NCI-H446 treated with DMSO at 0.1 percent for 48 hours (cell line): ENCODE data around the gene ZNF793.

ENCODE experiments used
- DNase-seq: peaks from one replicate; lab custom pipeline; 2025; lab: John Stamatoyannopoulos, UW

The ZNF793 gene

DNA sequence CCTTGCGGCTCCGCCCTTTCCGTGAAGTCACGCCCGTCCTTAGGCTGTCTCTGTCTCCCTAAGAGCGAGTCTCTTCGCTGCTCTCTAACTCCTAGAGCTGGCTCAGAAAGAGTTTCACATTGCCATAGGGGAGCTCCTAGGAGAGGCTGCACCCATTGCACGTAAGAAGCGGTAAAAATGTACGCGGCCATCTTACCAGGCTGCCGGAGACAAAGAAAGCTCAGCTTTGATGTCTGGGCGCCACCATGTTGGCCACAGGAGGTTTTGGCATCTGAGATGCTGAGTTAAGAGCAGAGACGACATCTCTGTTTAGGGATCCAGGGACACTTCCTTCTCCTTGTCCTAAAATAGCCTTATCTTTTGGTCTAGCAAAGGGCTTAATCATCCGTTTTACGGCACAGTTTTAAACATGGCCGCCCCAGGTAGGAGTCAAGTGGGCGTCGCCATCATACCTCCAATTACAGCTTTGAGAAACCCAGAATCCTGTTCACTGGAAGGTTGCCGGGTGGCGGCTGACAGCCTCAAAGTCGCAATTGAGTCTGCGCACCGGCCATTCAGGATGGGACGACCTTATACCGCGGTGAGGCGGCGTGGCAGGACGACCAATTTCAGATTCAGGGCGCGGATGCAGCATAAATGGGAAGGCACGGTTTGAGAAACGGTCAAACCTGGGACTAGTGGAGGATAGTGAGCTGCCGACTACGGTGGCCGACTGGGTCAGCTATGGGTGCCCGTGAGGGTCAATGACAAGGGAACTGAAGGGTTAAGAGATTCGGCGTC lies at the start of gene ZNF793:
Gene ZNF793, plus strand, starts transcription at position 553 of the 780 bp plus-strand sequence. CDS start 16,501 bp downstream, outside the sequence.
- no peak for DNase-seq

DNA sequence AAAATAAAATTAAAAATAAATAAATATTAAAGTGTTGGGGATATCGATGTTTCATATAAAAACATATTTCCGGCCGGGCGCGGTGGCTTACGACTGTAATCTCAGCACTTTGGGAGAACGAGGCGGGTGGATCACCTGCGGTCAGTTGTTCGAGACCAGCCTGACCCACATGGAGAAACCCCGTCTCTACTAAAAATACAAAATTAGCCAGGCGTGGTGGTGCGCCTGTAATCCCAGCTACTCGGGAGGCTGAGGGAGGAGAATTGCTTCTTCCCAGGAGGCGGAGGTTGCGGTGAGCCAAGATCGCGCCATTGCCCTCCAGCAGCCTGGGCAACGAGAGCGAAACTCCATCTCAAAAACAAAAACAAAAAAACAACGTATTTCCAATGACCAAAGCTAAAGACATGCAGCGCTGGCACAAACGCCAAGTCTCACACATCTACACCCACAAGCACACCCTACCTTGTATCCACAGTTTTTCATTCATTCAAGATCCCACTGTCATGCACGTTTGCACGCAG lies 40.4 kb upstream of the ZNF793 start:
- DNase-seq = no peak

DNA sequence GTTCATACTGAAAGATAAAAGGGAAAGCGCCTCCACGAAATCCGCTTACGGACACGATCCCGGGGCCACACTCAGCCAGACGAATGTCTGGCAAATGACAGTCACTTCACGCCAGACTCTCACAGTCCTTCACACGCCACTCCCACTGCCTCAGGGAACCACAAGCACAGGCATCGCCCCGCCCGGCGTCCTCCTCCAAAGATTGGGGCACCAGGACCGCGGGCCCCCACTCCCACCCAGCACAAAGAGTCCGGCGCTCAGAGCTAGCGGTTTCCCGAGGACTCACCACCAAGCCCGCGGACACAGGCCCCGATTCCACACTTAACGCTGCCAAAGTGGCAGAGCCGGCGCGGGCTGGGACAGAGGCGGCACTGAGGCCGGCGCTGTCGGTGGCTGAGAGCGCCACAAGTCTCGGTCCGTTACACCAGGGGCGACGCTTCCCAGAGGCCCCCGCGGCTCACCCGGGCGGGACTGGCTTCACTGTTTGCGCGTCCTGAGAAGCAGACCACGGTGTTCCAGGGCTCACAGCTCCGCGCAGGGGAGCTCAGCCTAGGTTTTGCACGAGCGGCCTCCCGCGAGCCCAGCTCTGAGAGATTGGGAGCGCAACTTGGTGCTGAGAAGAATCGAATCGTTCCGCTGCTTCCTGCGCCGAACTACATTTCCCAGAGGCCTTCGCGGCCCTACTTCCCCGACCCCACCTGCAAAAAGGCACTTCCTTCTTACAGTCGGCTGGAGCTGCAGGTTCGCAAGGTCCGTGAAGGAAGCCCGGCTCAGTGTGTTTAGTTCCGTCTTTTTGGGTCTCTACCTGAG lies 39.7 kb upstream of the ZNF793 start, which contains the start of gene ZNF569:
Gene ZNF569, minus strand, starts transcription at position 647 of the 810 bp plus-strand sequence. CDS start 22,523 bp downstream, outside the sequence.
- peak; percentile 80 for DNase-seq

DNA sequence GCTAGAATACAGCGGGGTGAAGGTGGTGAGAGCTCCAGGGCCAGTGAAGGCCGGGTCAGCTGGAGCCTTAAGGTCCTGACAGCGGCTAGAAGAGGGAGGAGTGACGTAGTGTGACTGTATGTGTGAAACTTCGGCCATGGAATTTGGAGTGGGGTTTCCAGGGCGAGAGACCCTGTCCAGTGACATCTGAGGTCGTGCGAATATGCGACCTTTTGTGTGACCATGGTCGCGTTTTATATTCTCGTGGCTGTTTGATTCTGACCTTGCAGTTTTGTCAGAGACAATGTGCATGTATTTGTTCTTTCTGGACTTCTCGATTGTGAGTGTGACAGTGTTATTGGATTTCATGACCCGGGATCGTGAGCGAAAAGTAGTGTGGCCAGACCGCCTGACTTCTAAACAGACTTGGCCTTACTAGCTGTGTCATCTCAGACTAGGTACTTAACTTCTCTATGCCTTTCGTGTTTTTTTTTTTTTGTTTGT lies 39.1 kb upstream of the ZNF793 start:
- no peak for DNase-seq

DNA sequence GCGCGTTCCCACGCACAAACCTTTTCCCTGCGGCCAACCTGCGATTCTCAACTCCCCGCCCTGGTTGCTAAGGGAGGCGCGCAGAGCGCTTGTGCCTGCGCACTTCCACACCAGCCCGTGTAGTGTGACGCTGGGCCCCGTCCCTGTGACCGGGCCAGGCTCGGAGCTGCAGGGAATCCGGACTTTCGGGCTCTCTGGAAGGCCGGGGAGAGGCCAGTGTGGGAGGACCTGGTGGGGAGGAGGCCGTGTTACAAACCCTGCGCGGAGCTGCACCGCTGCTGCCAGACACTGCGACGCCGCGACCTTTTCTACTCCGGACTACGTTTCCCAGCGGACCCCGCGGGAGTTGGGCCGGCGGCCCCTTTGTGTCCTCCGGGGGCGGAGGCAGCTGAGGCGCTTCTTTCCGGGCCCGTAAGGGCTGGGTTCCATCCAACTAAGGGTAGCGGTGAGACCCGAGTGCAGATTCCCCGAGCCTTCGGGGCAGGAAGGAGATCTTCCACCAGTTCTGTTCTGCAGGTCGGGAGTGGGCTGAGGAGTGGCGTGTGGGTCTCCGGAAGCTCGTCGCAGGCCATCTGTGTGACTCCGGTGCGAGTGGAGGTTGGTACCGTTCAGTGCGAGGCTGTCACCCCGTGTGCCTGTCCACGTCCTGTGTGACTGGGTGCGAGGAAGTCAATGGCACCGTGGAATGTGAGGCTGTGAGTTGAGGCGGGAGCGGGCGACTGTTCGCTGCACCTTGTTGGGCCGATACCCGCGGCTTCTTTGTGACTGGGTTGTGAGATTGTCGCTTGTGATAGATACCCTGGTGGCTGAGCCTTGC lies 37.6 kb upstream of the ZNF793 start, which contains the start of gene ZNF570:
Gene ZNF570, plus strand, starts transcription at position 396 of the 817 bp plus-strand sequence. CDS start 999 bp downstream, outside the sequence.
- DNase-seq = peak; percentile 65

DNA sequence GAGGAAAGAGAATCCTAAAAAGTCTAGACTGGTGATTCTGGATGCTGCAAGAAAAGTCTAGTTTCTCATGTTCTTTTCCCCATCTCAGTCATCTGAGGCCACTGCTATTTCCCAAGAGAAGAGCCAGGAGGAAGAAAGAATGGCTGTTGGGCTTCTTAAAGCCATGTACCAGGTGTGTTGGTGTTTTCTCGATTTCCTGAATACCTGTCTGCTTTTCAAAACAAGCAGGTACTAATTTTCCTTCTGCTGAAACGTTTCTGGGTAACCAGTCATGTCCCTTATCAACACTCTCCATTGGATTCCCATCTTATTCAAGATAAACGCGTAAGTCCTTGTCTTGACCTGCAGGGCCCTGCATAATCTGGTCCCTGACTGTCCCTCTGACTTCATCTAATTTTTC lies 36.5 kb upstream of the ZNF793 start:
- DNase-seq = no peak

DNA sequence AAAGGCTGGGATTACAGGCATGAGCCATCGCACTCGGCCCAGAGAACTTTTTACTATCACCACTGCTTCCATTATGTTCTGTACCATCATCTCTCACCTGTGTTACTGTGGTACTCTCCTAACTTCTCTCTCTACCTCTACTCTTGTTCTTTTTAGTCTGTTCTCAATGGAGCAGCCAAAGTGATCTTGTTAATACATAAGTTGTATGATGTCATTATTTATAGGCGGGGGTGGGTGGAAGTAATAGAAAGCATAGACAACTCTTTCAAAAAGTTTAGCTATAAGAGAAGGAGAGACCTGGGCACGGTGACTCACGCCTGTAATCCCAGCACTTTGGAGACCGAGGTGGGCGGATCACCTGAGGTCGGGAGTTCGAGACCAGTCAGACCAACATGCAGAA lies 34.6 kb upstream of the ZNF793 start:
- DNase-seq = no peak

DNA sequence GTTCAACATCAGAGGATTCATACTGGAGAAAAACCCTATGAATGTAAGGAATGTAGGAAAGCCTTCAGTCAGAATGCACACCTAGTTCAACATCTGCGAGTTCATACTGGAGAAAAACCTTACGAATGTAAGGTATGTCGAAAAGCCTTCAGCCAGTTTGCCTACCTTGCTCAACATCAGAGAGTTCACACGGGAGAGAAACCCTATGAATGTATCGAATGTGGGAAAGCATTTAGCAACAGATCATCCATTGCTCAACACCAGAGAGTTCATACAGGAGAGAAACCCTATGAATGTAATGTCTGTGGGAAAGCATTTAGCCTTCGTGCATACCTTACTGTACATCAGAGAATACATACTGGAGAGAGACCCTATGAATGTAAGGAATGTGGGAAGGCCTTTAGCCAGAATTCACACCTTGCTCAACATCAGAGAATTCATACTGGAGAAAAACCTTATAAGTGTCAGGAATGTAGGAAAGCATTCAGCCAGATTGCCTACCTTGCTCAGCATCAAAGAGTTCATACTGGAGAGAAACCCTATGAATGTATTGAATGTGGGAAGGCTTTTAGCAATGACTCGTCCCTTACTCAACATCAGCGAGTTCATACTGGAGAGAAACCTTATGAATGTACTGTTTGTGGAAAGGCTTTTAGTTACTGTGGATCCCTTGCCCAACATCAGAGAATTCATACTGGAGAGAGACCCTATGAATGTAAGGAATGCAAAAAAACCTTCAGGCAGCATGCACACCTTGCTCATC lies 22.2 kb upstream of the ZNF793 start:
- no peak for DNase-seq

DNA sequence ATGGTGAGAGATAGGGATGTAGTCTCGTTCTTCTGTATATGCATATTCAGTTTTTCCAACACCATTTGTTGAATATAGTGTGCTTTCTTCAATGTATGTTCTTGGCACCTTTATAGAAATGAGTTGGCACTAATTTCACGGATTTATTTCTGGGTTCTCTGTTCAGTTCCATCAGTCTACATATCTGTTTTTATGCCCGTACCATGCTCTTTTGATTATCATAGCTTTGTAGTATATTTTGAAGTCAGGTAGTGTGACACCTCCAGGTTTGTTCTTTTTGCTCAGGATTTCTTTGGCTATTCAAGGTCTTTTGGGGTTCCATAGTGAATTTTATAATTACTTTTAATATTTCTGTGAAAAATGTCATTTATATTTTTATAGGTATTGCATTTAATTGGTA lies 14.5 kb upstream of the ZNF793 start:
- no peak for DNase-seq

DNA sequence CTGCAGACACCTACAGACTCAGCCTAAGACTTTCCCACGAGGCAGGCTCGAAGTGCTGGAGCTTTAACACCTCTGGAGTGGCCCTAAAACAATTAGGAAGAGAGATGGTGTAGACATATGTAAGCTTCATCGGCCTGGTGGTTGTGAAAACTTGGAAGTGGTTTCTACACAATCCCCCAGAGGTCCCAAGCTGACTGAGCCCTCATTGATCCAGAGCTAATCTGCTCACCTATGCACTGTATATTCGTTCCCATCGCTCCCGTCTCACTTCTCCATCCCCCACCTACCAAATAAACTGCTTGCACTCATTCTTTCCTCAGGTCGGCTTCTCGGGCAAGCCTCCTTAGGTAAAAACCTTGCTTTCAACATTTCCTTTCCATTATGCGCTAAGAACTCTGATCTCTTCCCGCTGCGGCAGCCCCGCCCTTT lies 767 bp upstream of the ZNF793 start:
- no peak for DNase-seq

DNA sequence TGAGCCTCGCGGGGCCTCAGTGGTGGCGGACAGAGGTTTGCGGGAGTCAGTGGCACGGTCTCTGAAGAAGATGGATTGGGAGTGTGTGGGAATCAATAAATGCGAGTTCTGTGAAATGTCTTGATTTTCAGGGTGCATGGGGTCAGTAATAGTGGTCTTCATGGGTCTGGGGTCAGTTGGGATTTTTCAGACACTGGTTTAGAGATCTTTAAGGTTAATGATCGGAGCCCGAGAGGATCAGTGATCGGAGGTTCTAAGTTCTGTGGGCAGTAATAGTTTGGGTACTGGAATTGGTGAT lies 377 bp downstream of the ZNF793 start:
- DNase-seq = no peak

DNA sequence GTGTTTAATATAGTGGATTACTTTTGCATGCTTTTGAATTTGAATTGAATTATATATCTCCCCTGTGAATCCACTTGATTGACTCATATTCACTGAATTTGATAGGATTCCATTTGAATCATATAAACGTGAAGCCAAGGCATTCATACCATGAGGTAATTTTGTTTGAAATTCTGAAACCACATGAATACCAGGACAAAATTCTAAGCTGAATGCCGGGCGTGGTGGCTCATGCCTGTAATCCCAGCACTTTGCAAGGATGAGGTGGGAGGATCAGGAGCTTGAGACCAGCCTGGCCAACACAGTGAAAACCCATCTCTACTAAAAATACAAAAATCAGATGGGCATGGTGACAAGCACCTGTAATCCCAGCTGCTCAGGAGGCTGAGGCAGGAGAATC lies 4.4 kb downstream of the ZNF793 start:
- no peak for DNase-seq

DNA sequence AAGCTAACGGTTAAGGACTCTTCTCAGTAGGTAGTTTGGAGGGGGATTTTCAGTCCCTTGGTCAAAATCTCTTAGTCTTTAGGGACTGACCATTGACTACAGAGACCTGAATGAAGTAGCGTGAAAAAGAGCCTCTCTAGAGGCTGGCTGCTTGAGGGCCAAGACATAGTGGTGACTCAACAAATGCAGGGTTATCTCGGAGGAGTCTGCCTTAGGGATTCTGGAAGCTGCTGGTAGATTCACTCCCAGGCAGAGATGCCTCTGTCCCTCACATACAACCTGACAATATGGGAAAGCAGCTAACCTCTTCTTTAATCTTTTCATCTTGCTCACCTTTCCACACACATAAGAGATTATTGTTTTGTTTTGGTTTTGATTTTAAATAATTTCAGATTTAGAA lies 5.1 kb downstream of the ZNF793 start:
- no peak for DNase-seq

DNA sequence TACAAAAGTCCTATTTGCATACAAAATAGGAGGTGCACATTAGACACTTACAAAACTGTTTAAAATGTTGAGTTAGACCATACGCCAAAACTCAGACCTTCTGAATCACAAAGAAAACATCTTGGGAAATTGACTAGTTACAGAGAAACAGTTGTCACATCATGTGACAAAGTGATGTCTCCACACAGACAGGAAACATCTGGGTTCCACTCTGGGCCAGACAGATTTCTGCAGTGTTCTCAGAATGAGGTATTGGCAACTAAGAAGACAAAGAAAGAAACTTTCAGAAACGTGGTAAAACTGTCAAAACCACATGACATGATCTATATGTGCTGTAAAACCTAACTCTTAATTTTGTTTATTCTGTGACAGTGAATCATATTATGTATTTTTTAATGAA lies 6.7 kb downstream of the ZNF793 start:
- no peak for DNase-seq

DNA sequence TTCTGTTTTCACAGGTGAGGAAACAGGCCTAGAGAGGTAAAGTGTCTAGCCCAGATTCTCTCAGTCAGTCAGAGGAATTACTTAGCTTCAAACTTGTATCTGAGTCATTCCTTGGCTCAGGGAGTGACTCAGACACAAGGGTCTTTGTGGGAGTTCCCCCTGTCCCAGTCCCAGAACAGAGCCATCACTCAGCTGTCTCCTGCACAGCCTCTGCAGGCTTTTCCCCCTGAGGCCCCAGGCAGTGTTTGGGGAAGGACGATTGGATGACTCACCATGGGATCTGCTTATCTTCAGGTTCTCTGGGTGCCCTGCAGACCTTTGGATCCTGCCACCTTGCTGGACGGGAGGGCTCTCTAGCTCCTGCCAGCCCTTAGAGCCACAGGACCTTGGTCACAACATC lies 13.2 kb downstream of the ZNF793 start:
- no peak for DNase-seq

DNA sequence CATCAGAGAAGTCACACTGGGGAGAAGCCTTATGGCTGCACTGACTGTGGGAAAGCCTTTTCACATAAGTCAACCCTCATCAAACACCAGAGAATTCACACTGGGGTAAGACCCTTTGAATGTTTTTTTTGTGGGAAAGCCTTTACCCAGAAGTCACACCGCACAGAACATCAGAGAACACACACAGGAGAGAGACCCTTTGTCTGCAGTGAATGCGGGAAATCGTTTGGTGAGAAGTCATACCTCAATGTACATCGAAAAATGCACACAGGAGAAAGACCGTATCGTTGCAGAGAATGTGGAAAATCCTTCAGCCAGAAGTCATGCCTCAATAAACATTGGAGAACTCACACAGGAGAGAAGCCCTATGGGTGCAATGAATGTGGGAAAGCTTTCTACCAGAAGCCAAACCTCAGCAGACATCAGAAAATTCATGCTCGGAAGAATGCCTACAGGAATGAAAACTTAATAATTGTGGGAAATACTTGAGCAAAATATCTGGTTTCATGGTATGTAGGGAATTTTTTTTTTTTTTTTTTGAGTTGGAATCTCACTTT lies 30.7 kb downstream of the ZNF793 start:
- DNase-seq = no peak

DNA sequence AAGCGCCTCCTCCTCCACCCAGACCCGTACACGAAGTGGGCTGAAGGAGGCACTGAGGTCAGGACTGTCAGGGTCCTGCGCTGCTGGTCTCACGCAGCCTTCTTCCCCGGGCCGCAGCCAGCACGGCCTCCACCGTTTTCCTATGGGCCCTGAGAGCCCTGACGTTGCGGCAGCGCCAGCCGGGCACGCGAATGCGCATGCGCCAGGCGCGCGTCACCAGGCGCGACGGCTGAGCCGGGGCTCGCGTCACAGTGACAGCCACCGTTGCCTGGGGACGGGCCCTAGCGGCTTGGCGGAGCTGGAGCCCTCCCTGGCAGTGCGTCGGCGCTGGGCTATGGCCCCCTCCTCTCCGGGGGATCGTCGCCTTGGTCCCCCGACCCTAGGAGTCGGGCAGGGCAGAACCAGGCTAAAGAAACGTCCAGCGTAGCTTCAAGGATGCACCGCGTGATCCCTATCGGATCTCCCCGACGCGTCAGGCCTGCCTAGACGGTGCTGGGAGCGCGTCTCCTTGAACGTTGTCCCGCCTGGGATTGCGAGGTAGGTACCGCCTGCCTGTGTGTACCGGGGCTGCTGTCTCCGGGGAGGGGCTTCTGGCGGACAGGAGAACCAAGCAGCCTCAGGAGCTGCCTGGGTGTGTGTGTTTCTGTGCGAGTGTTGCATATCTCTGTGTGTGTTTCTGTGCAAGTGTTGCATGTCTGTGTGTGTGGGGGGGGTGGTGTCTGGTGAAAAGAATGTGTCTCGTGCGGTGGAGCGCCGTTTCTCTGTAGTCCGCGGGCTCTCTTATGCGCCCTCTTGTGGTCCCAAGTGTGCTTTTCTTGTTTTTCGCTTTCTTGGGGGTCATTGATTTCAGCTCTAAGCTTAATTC lies 44.6 kb downstream of the ZNF793 start:
- DNase-seq = no peak

DNA sequence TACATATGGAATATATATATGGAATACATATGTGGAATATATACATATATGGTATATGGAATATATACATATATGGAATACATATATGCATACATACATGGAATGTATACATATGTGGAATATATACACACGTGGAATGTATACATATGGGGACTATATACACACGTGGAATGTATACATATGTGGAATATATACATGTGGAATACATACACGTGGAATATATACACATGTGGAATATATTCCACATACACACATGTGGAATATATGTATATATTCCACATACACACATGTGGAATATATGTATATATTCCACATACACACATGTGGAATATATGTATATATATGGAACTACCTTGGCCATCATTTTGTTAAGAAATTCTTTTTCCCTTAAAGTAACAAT lies 56.8 kb downstream of the ZNF793 start:
- no peak for DNase-seq

DNA sequence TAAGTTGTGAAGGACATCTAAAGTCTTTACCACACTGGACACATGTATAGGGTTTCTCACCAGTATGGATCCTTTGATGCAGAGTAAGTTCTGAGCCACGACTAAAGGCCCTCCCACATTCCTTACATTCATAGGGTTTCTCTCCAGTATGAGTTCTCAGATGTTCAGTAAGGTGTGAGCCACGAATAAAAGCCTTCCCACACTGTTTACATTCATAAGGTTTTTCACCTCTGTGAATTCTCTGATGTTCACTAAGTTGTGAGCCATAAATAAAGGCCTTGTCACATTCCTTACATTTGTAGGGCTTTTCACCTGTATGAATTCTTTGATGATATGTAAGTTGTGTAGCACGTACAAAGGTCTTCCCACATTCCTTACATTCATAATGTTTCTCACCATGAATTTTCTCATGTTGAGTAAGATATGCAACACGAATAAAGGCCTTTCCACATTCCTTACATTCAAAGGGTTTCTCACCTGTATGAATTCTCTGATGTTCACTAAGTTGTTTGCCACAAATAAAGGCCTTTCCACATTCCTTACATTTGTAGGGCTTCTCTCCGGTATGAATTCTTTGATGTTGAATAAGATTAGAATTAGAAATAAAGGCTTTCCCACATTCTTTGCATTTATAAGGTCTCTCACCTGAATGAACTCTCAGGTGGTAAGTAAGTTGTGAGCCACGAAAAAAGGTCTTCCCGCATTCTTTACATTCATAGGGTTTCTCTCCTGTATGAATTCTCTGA lies 58.1 kb downstream of the ZNF793 start:
- DNase-seq = no peak
